ENCODE measurements around the gene ACOT6.
"Not testable (repeated sequence)": the region's sequence is repeated elsewhere in the genome, so short reads cannot be mapped to it uniquely, and the experiment has no call there.

The ACOT6 gene

DNA sequence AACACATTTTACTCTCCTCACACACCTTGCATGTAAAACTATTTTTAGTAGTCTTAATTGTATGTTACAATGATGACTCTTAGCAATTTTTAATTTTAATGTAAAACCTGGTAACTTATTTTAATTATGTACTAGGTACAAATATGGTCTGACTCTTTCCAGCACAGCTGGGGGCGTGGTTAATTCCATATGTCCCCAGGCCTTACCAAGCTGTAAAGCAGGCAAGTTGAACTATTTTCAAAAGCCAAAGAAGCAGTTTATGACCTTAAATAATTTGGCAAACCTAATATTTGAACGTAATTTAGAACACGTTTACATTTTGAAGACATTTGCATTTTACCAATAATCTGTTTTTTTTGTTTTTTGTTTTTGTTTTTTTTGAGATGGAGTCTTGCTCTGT, 9.3 kb upstream of the ACOT6 start:
- no peak for DNase-seq

DNA sequence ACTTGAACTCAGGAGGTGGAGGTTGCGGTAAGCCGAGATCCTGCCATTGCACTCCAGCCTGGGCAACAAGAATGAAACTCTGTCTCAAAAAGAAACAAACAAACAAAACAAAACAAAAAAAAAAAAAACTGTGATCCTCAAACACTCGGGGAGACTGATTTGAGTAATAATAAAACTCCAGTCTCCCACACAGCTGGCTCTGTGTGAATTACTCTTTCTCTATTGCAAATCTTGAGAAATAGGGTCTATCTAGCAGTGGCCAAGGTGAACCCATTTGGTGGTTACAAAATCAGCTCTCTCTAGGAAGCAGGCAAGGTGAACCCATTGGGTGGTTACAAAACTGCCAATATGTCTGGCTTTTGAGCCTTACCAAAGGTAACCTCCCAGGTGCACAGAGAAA, 6.0 kb upstream of the ACOT6 start:
- no peak for DNase-seq

DNA sequence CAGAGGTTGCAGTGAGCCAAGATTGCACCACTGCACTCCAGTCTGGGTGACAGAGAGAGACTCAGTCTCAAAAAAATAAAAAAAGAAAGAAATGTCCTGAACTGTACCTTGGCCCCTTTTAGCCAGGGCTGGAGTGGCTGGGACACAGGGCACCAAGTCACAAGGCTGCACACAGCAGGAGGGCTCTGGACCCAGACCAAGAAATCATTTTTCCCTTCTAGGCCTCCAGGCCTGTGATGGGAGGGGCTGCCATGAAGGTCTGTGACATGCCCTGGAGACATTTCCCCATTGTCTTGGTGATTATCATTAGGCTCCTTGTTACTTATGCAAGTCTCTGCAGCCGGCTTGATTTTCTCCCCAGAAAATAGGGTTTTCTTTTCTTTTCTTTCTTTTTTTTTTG, 5.1 kb upstream of the ACOT6 start:
- no peak for DNase-seq

DNA sequence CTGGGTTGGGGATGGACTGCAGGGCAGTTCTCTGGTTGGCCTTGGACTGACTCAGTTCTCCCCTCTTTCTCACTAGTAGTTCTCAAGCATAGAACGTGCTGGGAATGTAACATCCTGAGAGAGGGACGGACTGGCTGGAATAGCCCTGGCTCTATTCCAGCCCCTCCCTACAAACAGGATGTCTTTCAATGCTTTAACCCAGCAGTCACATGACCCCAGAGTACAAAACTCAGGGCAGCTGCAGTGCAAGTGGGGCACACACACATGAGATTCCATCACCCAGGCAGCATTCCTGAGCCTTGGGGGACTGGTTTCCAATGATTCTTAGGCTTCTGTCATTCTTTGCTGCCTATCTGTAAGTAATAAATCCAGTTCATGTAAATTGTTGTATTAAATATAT, 1.6 kb upstream of the ACOT6 start:
- no peak for DNase-seq

DNA sequence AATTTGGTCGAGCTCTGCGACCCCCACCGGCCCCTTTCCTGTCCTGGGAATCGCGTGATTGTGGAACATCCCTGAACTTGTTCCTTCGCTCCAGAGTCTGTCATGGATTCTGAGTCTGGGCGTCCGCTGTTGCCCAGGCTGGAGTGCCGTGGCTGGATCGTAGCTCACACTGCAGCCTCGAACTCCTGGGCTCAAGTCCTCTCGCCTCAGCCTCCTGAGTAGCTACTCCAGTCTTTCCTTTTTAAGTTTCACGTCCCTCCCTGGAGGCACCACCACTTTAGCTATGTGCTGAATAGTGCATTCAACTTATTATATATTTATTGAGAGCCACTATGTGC, 698 bp downstream of the ACOT6 start:
- no peak for DNase-seq

DNA sequence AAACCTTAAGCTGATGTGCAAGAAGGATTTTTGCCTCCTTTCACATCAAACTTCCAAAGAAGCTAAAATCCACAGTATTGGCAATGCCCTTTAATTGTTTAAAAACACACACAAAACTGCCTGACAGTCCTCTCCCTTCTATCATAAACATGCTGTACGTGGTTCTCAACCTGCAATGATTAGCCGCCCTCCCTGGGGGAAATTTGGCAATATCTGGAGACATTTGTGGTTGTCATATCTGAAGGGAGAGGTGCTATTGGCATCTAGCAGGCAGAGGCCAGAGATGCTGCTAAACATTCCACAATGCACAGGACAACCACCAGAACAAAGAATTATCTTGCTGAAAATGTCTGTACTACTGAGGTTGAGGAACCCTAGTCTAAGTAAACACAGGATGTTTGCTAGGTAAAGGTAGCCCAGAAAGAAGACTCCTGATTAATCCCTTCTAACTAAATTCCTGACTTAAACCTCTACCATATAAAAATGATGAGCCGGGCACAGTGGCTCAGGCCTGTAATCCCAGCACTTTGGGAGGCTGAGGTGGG, 1.2 kb downstream of the ACOT6 start:
- no peak for DNase-seq

DNA sequence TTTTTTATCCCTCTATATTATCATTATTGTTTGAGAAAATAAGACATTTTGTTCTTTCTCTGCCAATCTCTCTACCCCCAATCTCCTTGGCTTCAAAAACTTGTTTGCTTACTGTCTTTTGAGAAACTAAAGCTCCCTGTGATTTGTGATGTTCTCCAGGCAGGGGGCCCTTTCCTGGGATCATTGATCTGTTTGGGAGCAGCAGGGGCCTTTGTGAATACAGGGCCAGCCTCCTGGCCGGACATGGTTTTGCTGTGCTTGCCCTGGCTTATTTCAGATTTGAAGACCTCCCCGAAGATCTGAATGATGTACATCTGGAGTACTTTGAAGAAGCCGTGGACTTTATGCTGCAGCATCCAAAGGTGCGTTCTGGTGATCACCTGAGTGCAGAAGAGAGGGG, 4.5 kb downstream of the ACOT6 start:
- peak; percentile 28 for DNase-seq

DNA sequence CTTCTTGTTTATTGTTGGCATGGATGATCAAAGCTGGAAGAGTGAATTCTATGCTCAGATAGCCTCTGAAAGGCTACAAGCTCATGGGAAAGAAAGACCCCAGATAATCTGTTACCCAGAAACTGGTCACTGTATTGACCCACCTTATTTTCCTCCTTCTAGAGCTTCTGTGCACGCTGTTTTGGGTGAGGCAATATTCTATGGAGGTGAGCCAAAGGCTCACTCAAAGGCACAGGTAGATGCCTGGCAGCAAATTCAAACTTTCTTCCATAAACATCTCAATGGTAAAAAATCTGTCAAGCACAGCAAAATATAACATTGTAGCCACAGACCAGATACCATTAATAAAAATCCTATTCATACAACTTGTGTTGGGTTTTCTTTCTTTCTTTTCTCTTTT, 7.2 kb downstream of the ACOT6 start:
- DNase-seq = no peak

DNA sequence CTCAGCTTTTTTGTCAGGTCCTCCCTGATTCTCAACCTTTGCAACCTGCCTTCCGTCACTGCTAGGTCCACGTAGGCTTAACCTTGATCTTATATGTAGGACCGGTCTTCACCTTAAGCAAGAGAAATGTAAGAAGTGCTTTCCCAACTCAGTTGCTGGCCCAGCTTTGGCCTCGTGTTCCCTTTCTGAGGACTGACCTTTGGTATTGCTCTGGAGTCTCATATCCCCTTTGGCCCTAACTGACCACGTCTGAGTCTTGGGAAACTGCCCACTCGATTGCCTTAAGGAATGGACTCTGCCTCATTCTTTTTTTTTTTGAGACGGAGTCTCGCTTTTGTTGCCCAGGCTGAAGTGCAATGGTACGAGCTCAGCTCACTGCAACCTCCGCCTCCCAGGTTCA, 8.0 kb downstream of the ACOT6 start:
- DNase-seq = no peak

DNA sequence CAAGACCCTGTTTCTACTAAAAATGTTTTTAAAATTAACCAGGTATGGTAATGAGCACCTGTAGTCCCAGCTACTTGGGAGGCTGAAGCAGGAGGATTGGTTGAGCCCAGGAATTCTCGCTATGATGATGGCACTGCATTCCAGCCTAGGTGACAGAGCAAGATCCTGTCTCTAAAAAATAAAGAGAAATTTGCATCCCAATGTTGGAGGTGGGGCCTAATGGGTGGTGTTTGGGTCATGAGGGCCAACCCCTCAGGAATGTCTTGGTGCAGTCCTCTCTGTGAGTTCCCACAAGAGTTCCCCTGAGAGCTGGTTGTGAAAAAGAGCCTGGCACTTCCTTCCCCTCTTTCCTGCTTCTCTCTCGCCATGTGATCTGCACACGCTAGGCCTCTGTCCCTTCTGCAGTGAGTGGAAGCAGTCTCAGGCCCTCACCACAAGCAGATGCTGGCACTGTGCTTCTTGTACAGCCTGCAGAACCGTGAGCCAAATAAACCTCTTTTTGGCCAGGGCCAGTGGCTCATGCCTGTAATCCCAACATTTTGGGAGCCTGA, 11.3 kb downstream of the ACOT6 start:
- DNase-seq = no peak

DNA sequence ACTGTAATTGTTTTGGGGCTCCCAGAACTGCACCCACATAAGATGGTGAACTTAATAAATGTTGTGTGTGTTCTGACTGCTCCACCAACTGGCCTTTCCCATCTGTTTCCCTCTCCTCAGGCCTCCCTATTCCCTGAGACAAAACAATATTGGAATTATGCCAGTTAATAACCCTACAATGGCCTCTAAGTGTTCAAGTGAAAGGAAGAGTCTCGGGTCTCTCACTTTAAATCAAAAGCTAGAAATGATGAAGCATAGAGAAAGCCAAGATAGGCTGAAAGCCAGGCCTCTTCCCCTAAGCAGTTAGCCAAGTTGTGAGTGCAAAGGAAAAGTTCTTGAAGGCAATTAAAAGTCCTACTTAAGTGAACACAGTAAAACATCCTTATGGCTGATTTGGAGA, 13.4 kb downstream of the ACOT6 start:
- no peak for DNase-seq

DNA sequence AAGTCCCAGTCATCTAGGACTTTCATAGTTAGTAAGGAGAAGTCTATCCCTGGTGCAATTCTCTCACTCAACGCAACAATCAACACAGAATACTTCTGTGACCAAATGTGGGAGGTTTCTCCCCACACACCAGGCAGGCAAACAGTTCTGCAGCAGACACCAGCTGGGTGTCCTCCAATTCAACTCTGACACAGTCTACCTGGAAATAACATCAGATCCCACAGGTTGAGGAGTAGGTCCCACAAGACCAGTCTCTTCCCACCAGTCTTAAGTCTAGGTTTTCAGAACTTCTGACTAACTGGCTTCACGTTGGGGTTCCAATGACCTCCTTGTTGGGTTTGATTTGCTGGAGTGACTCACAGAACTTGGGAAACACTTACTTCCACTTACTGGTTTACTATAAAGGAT, 14.8 kb downstream of the ACOT6 start:
- no peak for DNase-seq

DNA sequence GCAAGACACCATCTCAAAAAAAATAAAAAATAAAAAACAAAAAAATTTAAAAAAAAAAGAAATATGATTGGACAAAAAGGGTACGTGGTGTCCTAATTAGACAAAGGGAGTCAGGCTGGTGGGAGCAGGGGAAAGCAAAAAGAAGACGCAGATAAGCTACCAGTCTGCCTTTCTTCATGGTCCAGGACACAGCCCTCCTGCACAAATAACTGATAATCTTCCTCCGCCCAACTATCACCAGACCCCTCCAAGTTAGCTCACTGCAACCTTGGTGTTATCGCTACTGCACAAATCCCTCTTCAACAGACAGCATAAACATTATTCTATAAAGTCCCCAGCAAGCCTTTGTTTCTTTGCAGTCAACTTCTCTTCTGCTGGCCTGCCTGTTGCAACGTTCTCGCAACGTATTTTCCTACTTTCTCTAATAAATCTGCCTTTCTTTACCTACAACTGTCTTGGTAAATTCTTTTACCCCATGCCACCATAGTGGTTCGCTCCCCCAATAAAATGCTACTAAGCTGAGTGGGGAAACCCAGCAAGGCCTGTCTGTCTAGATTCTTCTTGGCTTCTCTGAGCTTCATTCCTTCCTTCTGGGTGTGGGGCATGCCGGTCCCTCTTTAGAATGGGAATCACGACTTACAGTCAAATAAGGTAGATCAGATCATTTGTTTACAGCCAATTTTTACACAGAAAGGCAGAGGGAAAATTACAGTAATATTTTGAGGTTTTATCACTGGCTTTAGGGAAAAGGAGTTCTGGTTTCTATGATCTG, 17.9 kb downstream of the ACOT6 start:
- no peak for DNase-seq

DNA sequence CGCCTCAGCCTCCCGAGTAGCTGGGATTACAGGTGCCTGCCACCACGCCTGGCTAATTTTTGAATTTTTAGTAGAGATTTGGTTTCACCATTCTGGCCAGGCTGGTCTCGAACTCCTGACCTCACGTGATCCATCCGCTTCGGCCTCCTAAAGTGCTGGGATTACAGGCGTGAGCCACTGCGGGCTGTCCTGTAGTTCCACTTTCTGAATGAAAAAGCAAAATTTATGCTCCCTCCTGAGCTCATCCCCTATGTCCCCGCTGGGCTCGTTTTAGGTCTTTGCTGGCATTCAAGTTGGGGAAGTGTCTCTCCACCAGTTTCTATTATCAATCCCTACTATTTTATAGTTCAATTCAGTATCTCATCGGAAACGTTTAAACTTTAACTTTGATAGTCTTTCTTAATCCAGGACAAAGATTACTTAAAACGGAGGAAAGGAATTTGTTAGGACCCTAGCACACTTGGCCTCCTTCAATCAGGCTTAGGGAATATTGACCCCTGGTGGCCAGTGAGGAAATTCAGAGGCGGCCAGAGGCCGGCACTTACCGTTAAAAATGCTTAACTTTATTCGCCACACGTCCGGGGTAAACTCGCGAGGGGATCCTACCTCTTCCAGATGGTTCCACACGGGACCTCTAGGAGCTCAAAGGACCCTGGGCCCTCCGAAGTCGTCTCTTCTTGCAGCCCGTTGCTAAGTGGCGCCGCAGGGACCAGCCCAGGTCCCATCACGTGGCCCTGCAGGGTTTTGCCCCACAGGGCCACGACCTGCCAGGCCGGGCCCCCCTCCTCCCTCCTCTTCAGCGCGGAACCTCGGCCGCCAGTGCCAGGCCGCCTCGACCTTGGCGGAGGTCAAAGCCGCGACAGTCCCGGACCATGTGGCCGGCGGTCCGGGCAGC, 21.0 kb downstream of the ACOT6 start:
- peak; percentile 38 for DNase-seq

DNA sequence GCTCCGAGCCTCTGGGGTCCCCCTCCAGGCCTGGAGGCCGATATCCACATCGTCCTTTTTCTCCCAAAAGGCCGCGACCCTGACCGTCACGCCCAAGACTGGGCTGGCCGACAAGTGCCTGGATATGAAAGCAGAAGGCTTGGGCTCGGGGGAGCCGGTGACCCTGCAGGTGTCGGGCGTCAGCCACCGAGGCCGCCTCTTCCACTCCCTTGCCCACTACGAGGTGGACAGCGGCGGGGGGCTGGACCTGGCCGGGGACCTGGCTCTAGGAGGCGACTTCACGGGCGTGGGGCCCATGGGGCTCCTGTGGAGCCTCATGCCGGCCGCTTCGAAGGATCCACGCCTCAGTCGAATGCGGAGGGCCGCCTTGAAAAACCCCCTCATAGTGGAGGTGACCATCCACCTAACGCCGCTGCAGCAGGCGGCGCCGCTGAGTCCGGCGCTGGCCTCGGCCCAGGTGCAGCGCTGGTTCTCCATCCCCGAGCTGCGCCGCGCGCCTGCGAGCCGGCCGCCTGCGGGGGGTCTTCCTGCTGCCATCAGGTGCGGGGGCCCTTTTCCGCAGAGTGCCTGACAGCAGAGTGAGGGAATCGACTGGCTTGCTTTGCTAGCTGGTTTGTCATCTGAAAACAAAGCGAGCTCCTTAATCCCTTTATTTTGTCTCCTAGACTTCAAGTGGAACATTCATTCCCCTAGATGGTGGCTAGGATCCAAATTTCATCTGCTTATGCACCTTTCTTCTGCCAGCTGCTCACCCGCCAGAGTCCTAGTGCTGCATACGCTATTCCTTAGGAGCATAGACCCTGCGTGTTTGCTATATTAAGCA, 21.9 kb downstream of the ACOT6 start:
- peak; percentile 84 for DNase-seq

DNA sequence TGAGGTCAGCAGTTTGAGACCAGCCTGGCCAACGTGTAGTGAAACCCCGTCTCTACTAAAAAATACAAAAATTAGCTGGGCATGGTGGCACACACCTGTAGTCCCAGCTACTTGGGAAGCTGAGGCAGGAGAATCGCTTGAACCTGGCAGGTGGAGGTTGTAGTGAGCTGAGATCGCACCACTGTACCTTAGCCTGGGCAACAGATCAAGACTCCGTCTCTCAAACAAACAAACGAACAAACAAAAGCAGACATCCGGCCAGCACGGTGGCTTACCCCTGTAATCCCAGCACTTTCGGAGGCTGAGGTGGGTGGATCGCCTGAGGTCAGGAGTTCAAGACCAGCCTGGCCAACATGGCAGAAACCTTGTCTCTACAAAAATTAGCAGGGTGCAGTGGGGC, 24.0 kb downstream of the ACOT6 start:
- DNase-seq = not testable (repeated sequence)

DNA sequence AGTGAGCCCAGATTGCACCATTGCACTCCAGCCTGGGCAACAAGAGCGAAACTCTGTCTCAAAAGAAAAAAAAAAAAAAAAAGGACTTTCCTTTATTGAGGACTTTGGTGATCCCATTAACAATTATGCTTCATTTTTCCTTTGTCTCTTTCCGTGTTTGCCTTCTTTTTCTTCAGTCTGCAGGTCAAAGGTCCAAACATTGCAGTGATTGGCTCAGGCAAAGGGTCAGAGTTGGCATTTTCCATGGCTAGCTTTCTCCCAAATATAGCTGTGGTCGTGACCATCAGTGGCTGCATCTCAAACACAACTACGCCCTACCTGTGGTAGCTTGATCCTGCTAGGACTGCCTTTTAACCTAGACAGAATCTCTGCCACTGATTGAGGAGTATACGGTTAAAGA, 25.5 kb downstream of the ACOT6 start:
- DNase-seq = no peak

DNA sequence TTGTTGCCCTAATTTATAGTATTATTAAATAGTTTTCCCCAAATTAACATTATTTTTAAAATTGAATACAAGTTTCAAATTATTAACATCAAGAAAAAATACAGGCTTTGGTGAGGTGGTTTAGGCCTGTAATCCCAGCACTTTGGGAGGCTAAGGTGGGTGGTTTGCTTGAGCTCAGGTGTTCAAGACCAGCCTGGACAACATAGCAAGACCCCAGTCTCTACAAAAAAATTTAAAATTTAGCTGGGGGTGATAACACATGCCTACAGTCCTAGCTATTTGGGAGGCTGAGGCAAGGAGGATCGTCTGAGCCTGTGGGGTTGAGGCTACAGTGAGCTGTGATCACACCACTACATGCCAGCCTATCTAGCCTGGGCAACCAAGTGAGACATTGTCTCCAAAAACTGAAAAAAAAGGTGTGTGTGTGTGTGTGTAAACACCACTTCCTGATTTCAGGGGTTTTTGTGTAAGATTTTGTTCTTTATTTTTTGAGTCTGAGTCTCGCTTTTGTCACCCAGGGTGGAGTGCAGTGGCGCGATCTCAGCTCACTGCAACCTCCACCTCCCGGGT, 28.6 kb downstream of the ACOT6 start:
- DNase-seq = no peak

DNA sequence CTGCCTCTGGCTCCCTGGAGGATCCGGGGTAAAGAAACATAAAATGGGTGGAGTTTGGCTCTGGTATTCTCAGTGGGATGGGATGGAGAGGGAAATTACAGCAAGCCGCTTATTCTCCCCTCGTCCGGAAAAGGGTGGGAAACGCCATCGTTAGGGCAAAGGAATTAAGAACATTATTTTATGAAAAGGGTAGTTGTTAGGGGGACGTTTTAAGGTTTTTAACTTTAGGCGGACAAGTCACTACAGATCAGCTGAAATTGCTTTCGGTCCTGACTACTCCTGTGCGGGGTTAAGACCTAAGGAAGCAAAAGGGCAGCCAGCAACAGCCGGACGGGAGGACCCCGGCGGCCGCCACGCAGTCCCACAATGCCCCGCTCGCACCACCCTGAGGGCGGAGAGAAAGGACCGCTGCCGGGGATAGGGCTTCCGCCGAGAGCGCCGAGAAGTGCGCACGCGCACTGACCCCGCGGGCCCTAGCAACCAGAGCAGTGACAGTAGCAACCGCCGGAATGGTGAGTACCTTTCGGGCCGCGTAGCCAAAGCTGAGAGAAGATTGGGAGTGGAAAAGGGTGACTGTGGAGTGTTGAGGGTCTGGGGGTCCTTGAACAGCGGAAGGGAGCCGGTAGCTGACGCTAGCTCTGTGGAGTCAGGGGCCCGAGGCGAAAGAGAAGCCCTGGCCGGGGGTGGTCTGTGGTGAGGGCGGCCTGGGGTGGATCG, 32.4 kb downstream of the ACOT6 start, which contains the start of gene DNAL1:
Gene DNAL1 (plus strand): TSS at position 456 of the 717 bp plus-strand sequence. CDS start 54 bp downstream, at position 510.
- peak; percentile 88 for DNase-seq

DNA sequence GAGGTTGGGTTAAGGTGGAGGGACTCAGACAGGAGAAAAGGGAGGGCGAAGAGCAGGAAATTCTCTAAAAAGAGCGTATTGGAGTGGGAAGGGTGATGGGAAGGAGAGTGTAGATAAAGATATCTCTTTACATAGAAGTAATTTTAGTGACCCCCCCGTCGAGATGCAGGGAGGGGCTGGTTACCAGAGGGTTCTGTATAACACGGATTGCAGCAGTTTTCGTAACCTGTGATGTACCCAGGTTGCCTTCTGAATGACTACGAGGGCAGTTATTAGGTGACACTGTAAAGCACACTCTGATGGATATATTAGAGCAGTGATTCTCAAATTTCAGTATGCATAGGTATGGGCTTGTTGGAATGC, 32.9 kb downstream of the ACOT6 start:
- no peak for DNase-seq

DNA sequence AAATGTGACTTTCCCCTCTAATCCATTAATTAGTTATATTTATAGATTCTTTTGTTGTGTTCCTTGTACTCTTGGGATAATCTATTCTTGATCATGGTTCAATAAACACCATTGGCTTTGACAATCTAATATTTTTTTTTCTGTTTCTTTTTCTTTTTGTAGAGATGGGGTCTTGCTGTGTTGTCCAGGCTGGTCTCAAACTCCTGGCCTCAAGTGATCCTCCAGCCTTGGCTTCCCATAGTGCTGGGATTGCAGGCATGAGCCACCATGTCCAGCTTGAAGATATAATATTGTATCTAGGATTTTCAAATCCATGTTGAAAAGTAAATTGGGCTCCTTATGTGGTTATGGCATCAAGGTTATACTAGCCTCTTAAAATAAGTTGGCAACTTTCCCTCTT, 38.7 kb downstream of the ACOT6 start:
- DNase-seq = no peak

DNA sequence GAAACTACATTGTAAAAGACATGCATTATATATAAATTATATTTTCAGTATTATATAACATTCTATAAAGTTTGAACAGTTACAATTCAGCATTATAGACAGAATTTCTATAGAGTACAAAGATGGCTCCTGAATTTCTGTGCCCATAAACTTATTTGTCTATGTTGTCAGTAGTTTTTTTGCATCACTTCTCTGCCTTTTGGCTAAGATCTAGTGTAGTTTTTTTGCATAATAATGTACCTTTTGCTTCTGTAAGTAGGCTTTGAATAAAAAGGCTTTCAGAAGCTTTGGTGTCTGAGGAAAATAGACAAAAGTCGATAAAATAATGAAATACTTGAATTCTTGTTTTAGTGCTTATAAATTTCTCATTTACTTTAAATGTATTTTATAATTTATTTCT, 43.5 kb downstream of the ACOT6 start:
- DNase-seq = no peak
